H1 (cell line): ENCODE results near the gene MC4R. TPM values are rescaled to one million over a fixed set of nuclear protein-coding genes. Genes with fewer than 3 reads are reported as not detected.

Experiments
- CTCF ChIA-PET: fragments of 300-600 bp; sonication (Branson Sonifier 250); formaldehyde crosslinking; loops from one replicate; lab custom pipeline; 2021; ENCODE audit not compliant: partially characterized antibody; lab: Charles Lee
- POLR2A ChIA-PET: fragments of 300-600 bp; sonication (Branson Sonifier 250); formaldehyde crosslinking; loops from one replicate; lab custom pipeline; 2021; ENCODE audit warnings: inconsistent platforms; ENCODE audit not compliant: partially characterized antibody; lab: Charles Lee
- DNase-seq, 2 experiments: peaks; one replicate each; pipeline versions ENCODE4 v3.0.0 to v3.0.0-alpha.2; 2010 to 2022; ENCODE audit warnings: low spot score in 2 of 2, low read depth in 1 of 2, mixed read lengths in 1 of 2
- FAIRE-seq: peaks from 2 replicates; lab custom pipeline; 2011; peaks lifted over from hg19 to GRCh38; lab: Jason Lieb, UNC
- H2AFZ ChIP-seq: 2 replicates; pipeline ENCODE4 v1.8.1; 2012; ENCODE audit warnings: low read length, inconsistent platforms
- H2AK5ac ChIP-seq: 2 replicates; pipeline ENCODE4 v1.6.1; 2013; ENCODE audit warnings: low read depth, low read length
- H2BK120ac ChIP-seq: replicated peaks from 2 replicates; pipeline ENCODE3; 2013; ENCODE audit warnings: low read depth, low read length, inconsistent platforms
- H2BK12ac ChIP-seq: 2 replicates; pipeline ENCODE4 v1.6.1; 2013; ENCODE audit warnings: low read depth, low read length
- H2BK15ac ChIP-seq: 2 replicates; pipeline ENCODE4 v1.6.1; 2013; ENCODE audit warnings: low read length
- H2BK20ac ChIP-seq: 2 replicates; pipeline ENCODE4 v1.6.1; 2013; ENCODE audit warnings: low read length
- H2BK5ac ChIP-seq: 2 replicates; pipeline ENCODE4 v1.6.1; 2013; ENCODE audit warnings: low read depth, low read length
- H3K14ac ChIP-seq: 2 replicates; pipeline ENCODE4 v1.6.1; 2013; ENCODE audit warnings: inconsistent platforms; ENCODE audit not compliant: insufficient read length
- H3K18ac ChIP-seq: 2 replicates; pipeline ENCODE4 v1.6.1; 2013; ENCODE audit warnings: low read length; ENCODE audit errors: extremely low read depth
- H3K23ac ChIP-seq: 2 replicates; pipeline ENCODE4 v1.6.1; 2013; ENCODE audit warnings: inconsistent platforms; ENCODE audit not compliant: insufficient read length
- H3K23me2 ChIP-seq: 2 replicates; pipeline ENCODE4 v1.6.1; 2013; ENCODE audit warnings: low read depth, low read length
- H3K27ac ChIP-seq: 2 replicates; pipeline ENCODE4 v1.6.1; 2011; ENCODE audit warnings: low read depth, low read length, inconsistent platforms
- H3K27me3 ChIP-seq, 4 experiments: replicated peaks in 1 of 4; 1 replicate in 1 of 4; 2 replicates in 3 of 4; pipeline versions ENCODE4 v1.6.1 to v1.8.1; 2011 to 2013; ENCODE audit warnings: low read length in 3 of 4, mild to moderate bottlenecking in 3 of 4, inconsistent platforms in 2 of 4, mixed read lengths in 2 of 4, moderate library complexity in 1 of 4; ENCODE audit not compliant: control insufficient read depth in 3 of 4, insufficient read depth in 3 of 4; ENCODE audit errors: extremely low read depth in 1 of 4
- H3K36me3 ChIP-seq, 4 experiments: 2 replicates each; pipeline versions ENCODE4 v1.6.1 to v1.8.1; 2011 to 2013; ENCODE audit warnings: mild to moderate bottlenecking in 4 of 4, low read length in 3 of 4, moderate library complexity in 2 of 4, control low read depth in 1 of 4, inconsistent platforms in 1 of 4; ENCODE audit not compliant: insufficient read depth in 4 of 4, control insufficient read depth in 2 of 4
- H3K4ac ChIP-seq: replicated peaks from 2 replicates; pipeline ENCODE3; 2013; ENCODE audit warnings: low read length, low read depth, mixed read lengths, inconsistent platforms; ENCODE audit not compliant: insufficient read length
- H3K4me1 ChIP-seq, 4 experiments: replicated peaks in 1 of 4; 1 replicate in 1 of 4; 2 replicates in 3 of 4; pipeline versions ENCODE4 v1.6.1 to v1.8.1; 2011 to 2013; ENCODE audit warnings: low read length in 3 of 4, inconsistent platforms in 2 of 4, mixed read lengths in 1 of 4; ENCODE audit not compliant: insufficient read depth in 4 of 4, control insufficient read depth in 3 of 4
- H3K4me2 ChIP-seq, 2 experiments: 2 replicates each; pipeline versions ENCODE4 v1.6.1 to v1.8.1; 2011 to 2013; ENCODE audit warnings: low read depth in 2 of 2, low read length in 2 of 2, control low read depth in 1 of 2, inconsistent platforms in 1 of 2, mild to moderate bottlenecking in 1 of 2; ENCODE audit not compliant: insufficient read depth in 1 of 2
- H3K4me3 ChIP-seq, 4 experiments: fragments of 200-600, 300-600 bp in 1 of 4; sonication (generic), shearing (Covaris generic), sonication (Bioruptor Twin) in 1 of 4; 2 replicates each; pipeline versions ENCODE4 v1.5.1 to v1.8.1; 2011 to 2016; ENCODE audit warnings: low read length in 4 of 4, low read depth in 3 of 4, control low read depth in 2 of 4, inconsistent platforms in 2 of 4, mild to moderate bottlenecking in 2 of 4, mixed read lengths in 1 of 4, moderate library complexity in 1 of 4; ENCODE audit not compliant: insufficient read depth in 2 of 4; ENCODE audit errors: extremely low read depth in 1 of 4
- H3K56ac ChIP-seq: replicated peaks from 2 replicates; pipeline ENCODE3; 2013; ENCODE audit warnings: low read depth, mild to moderate bottlenecking, mixed read lengths, low read length, inconsistent platforms; ENCODE audit not compliant: insufficient read length
- H3K79me1 ChIP-seq: 2 replicates; pipeline ENCODE4 v1.6.1; 2013; ENCODE audit warnings: low read depth, low read length, control low read depth
- H3K79me2 ChIP-seq, 2 experiments: 2 replicates each; pipeline versions ENCODE4 v1.6.1 to v1.8.1; 2012 to 2013; ENCODE audit warnings: low read length in 2 of 2, mild to moderate bottlenecking in 2 of 2, inconsistent platforms in 1 of 2; ENCODE audit not compliant: insufficient read depth in 2 of 2, control insufficient read depth in 1 of 2
- H3K9ac ChIP-seq, 4 experiments: replicated peaks in 1 of 4; 1 replicate in 1 of 4; 2 replicates in 3 of 4; pipeline versions ENCODE4 v1.6.1 to v1.8.1; 2011 to 2013; ENCODE audit warnings: low read depth in 3 of 4, low read length in 3 of 4, control low read depth in 2 of 4, mild to moderate bottlenecking in 2 of 4, moderate library complexity in 2 of 4, inconsistent platforms in 1 of 4; ENCODE audit errors: extremely low read depth in 1 of 4
- H3K9me3 ChIP-seq, 2 experiments: 2 replicates each; pipeline versions ENCODE4 v1.6.1 to v1.8.1; 2012 to 2013; ENCODE audit warnings: mild to moderate bottlenecking in 2 of 2, moderate library complexity in 2 of 2, control low read depth in 1 of 2, inconsistent platforms in 1 of 2, low read depth in 1 of 2, low read length in 1 of 2, mixed read lengths in 1 of 2; ENCODE audit not compliant: insufficient read depth in 2 of 2
- H4K20me1 ChIP-seq, 2 experiments: replicated peaks in 1 of 2; 2 replicates each; pipeline versions ENCODE3 to v1.8.1; 2011 to 2013; ENCODE audit warnings: inconsistent platforms in 2 of 2, low read length in 2 of 2, mild to moderate bottlenecking in 1 of 2; ENCODE audit not compliant: insufficient read depth in 2 of 2, control insufficient read depth in 1 of 2
- H4K5ac ChIP-seq: 2 replicates; pipeline ENCODE4 v1.6.1; 2013; ENCODE audit warnings: low read length, low read depth, mixed read lengths, inconsistent platforms; ENCODE audit not compliant: insufficient read length
- H4K8ac ChIP-seq: 2 replicates; pipeline ENCODE4 v1.8.0; 2013; ENCODE audit warnings: mild to moderate bottlenecking, moderate library complexity, low read length, inconsistent platforms; ENCODE audit not compliant: insufficient read depth; ENCODE audit errors: extremely low read depth
- H4K91ac ChIP-seq: replicated peaks from 2 replicates; pipeline ENCODE3; 2013; ENCODE audit warnings: low read length, mixed read lengths, inconsistent platforms; ENCODE audit not compliant: insufficient read length
- EP300 ChIP-seq, 2 experiments: IDR thresholded peaks; 1 replicate in 1 of 2; 2 replicates in 1 of 2; pipeline ENCODE4 v1.6.1; 2011 to 2012; ENCODE audit warnings: low read depth in 2 of 2, low read length in 2 of 2, mild to moderate bottlenecking in 2 of 2, borderline replicate concordance in 1 of 2, inconsistent platforms in 1 of 2, moderate library complexity in 1 of 2
- polyA plus RNA-seq, 7 experiments: library from polyadenylated mRNA; depleted of rRNA in 3 of 7; stranded (reverse) in 5 of 7; unstranded in 2 of 7; fragments of >200 nt in 5 of 7; fragments of 200-250 nt in 2 of 7; gene quantifications; 1 replicate in 5 of 7; 2 replicates in 1 of 7; 4 replicates in 1 of 7; pipeline versions ENCODE4 v1.2.1 to v1.2.3, GENCODE V29; 2011 to 2013; ENCODE audit warnings: missing spikeins in 2 of 7, mixed read lengths in 2 of 7
- total RNA-seq: library from RNA; stranded (reverse); fragmentation: NEBNext Ultra II Directional; extraction: Animal tissue kit (Norgen Biotek cat#: 25700); gene quantifications from 2 replicates; pipeline ENCODE4 v1.2.1, GENCODE V29; 2021

The MC4R gene
- total and polyA plus RNA-seq, 2 of the 8 experiments (the other 6 are each of a cell fraction or from before 2014, with no cell fraction given) = 0.11 TPM; not detected in 1

- TF ChIP-seq EP300 (IDR thresholded peaks at IDR 0.05; ENCODE audit: borderline replicate concordance in 1 of 2, low read depth in 2 of 2, low read length in 2 of 2) = no peak
- TF ChIP-seq, all 59 proteins: peak for 0
- H3K18ac ChIP-seq = no peak overlapping the region
- no peak overlapping the region for H3K9ac ChIP-seq
- no peaks in the 10 kb centered on the region for H3K27me3 ChIP-seq
- H3K4me3 ChIP-seq = no peak overlapping the region
- no peaks in the 10 kb centered on the region for H3K79me1 ChIP-seq
- H4K91ac ChIP-seq = no peak overlapping the region
- H2BK5ac ChIP-seq = no peak overlapping the region
- no peaks in the 10 kb centered on the region for H3K79me2 ChIP-seq
- no peaks in the 10 kb centered on the region for H3K4me1 ChIP-seq
- POLR2A ChIA-PET = no interaction called here
- no peak overlapping the region for H3K27ac ChIP-seq
- H3K9me3 ChIP-seq = no peaks in the 10 kb centered on the region; a peak in 1 of 4 replicates
- FAIRE-seq (no peak), DNase-seq (no peak)
- H3K23ac ChIP-seq = no peak overlapping the region
- no peak overlapping the region for H3K4me2 ChIP-seq
- no peaks in the 10 kb centered on the region for H4K20me1 ChIP-seq
- no peak overlapping the region for H2BK20ac ChIP-seq
- no peak overlapping the region for H3K4ac ChIP-seq
- H2BK120ac ChIP-seq = no peak overlapping the region
- no peak overlapping the region for H2AK5ac ChIP-seq
- no peak overlapping the region for H4K8ac ChIP-seq
- no peaks in the 10 kb centered on the region for H3K23me2 ChIP-seq
- no peak overlapping the region for H3K14ac ChIP-seq
- no peaks in the 10 kb centered on the region for H3K36me3 ChIP-seq
- H2BK12ac ChIP-seq = no peak overlapping the region
- H2AFZ ChIP-seq = no peak overlapping the region
- no peak overlapping the region for H4K5ac ChIP-seq
- CTCF ChIA-PET = interaction anchor here (1.1 to 1.2 kb wide), 2 partner anchors 29 to 422 kb away, joined by 4 read pairs; no protein-coding TSS in a partner anchor
- no peak overlapping the region for H2BK15ac ChIP-seq
- H3K56ac ChIP-seq = no peak overlapping the region
Measured at GRCh38 chr18:60417946-60418345, 45.4 kb upstream of the MC4R start.
